Type B pancreatic cell (in vitro differentiated cells): ENCODE data around the gene CACNG5. TPM values are rescaled to one million over a fixed set of nuclear protein-coding genes. Genes with fewer than 3 reads are reported as not detected.

Experiments
- DNase-seq: peaks from one replicate; pipeline ENCODE4 v3.0.0; 2021; ENCODE audit warnings: mixed read lengths; ENCODE audit not compliant: unreplicated experiment; ENCODE audit errors: extremely low spot score
- H3K27ac Mint-ChIP-seq: 2 replicates; pipeline ENCODE4 v1.8.0; 2021; ENCODE audit warnings: mild to moderate bottlenecking, mixed read lengths
- H3K27me3 Mint-ChIP-seq: 2 replicates; pipeline ENCODE4 v1.8.0; 2021; ENCODE audit warnings: mixed read lengths
- H3K36me3 Mint-ChIP-seq: 2 replicates; pipeline ENCODE4 v1.8.0; 2021; ENCODE audit warnings: mixed read lengths
- H3K4me1 Mint-ChIP-seq: one replicate; pipeline ENCODE4 v1.8.0; 2021; ENCODE audit warnings: mixed read lengths; ENCODE audit not compliant: unreplicated experiment
- H3K4me3 Mint-ChIP-seq: 2 replicates; pipeline ENCODE4 v1.8.0; 2021; ENCODE audit warnings: mild to moderate bottlenecking, mixed read lengths
- H3K9me3 Mint-ChIP-seq: 2 replicates; pipeline ENCODE4 v1.8.0; 2021; ENCODE audit warnings: mixed read lengths
- total RNA-seq: library from RNA; stranded (reverse); gene quantifications from 2 replicates; pipeline ENCODE4 v1.2.1, GENCODE V29; 2021; ENCODE audit warnings: low replicate concordance
- TF ChIP-seq, protein P1 (sequence below): fragments of 200-600 bp; sonication (generic); conservative IDR thresholded peaks from 2 replicates; pipeline ENCODE4 v1.5.0; 2021; ENCODE audit warnings: antibody characterized with exemption, mild to moderate bottlenecking

Gene CACNG5
- total RNA-seq, 1 donor from 2014 or later = 0.68 TPM

DNA sequence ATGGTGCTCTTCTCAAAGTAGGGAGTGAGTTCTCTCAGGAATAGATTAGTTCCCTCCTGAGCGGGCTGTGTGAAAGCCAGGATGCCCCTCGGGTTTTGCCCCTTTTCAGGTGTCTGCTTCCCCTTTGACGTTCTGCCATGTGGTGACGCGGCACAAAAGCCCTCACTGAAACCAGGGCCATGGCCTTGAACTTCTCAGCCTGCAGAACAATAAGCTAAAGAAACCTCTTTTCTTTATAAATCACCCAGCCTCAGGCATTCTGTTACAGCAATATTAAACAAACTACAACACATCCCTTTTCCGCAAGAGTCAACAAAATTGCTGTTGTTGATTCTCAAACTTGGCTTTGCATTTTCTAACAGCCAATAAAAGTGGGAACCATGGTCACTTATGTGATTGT is 15.5 kb upstream of the CACNG5 start:
- H3K27ac Mint-ChIP-seq = no peak overlapping the region
- TF ChIP-seq, protein P1, sequence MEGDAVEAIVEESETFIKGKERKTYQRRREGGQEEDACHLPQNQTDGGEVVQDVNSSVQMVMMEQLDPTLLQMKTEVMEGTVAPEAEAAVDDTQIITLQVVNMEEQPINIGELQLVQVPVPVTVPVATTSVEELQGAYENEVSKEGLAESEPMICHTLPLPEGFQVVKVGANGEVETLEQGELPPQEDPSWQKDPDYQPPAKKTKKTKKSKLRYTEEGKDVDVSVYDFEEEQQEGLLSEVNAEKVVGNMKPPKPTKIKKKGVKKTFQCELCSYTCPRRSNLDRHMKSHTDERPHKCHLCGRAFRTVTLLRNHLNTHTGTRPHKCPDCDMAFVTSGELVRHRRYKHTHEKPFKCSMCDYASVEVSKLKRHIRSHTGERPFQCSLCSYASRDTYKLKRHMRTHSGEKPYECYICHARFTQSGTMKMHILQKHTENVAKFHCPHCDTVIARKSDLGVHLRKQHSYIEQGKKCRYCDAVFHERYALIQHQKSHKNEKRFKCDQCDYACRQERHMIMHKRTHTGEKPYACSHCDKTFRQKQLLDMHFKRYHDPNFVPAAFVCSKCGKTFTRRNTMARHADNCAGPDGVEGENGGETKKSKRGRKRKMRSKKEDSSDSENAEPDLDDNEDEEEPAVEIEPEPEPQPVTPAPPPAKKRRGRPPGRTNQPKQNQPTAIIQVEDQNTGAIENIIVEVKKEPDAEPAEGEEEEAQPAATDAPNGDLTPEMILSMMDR = no peak
- H3K4me3 Mint-ChIP-seq = no peak overlapping the region
- no peak for DNase-seq
- H3K36me3 Mint-ChIP-seq = peaks cover 4% of the 10 kb centered on the region
- peaks cover 5% of the 10 kb centered on the region for H3K9me3 Mint-ChIP-seq
- H3K27me3 Mint-ChIP-seq = no peaks in the 10 kb centered on the region
- H3K4me1 Mint-ChIP-seq = no peaks in the 10 kb centered on the region

DNA sequence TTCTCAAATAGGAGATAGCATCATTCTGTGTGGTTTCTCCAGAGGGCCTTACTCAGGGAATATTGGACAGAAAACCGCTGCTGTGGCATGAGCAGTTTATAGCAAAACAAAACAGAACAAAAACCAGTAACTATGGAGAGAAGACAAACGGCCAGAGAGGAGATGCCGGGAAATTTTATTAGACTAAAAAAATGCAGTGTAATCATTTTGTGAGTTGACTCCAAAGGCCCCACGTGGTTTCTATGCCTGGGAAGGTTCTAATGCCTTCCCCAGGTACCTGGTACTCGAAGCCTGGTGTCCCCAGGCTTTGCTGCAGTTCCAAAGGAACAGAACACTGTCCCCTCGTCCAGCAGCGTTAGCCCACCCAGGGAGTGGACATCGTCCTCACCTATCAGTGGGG is 12.9 kb upstream of the CACNG5 start:
- Mint-ChIP-seq H3K36me3 (peaks cover 4% of the 10 kb centered on the region), H3K27me3 (peaks cover 7% of the 10 kb centered on the region), H3K4me3 (no peak overlapping the region), H3K27ac (no peak overlapping the region), H3K4me1 (no peaks in the 10 kb centered on the region), H3K9me3 (peaks cover 5% of the 10 kb centered on the region)
- DNase-seq = no peak
- TF ChIP-seq, protein P1 = no peak

DNA sequence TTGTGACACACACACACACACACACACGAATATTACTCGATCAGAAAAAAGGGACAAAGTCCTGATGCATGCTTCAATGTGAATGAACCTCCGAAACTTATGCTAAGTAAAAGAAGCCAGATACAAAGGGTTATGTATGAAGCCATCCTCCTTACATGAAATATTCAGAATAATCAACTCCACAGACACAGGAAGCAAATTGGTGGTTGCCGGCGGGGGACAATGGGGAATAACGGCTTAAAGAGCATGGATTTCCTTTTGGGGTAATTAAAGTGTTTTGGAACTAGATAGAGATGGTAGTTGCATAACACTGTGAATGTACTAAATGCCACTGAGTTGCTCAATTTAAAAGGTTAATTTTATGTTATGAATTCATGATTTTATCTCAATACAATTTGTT is 8.1 kb upstream of the CACNG5 start:
- no peak for DNase-seq
- Mint-ChIP-seq H3K27me3 (peaks cover 30% of the 10 kb centered on the region), H3K9me3 (no peaks in the 10 kb centered on the region), H3K4me3 (no peak overlapping the region), H3K4me1 (peaks cover 6% of the 10 kb centered on the region), H3K27ac (no peak overlapping the region), H3K36me3 (no peaks in the 10 kb centered on the region)
- TF ChIP-seq, protein P1 = no peak

DNA sequence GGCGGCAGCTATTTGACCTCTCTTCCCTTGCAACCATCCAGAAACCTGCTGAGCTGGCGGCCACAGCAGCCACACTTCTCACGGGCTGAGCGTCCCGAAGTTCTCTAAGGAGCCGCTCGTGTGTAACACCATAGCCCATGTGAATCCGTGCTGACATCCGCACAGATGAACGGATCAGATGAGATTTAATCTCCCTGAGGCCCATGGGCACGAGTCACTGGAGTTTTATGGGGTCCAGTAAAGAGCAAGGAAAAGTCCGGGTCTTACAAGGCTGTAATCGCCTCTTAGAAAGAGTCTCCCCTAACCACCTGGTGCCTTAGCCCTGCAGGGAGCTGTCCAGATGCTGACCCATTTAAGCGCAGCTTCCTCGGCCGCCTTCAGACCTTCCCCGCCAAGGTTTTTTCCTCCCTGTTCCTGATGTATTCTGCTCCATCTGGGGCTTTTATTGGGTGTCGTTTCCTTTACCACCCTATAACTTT is 5.5 kb upstream of the CACNG5 start:
- no peak for DNase-seq
- TF ChIP-seq, protein P1 = no peak
- no peaks in the 10 kb centered on the region for H3K9me3 Mint-ChIP-seq
- peaks cover 54% of the 10 kb centered on the region for H3K27me3 Mint-ChIP-seq
- no peaks in the 10 kb centered on the region for H3K36me3 Mint-ChIP-seq
- peak overlapping the region; percentile 33 for H3K4me3 Mint-ChIP-seq
- H3K4me1 Mint-ChIP-seq = peaks cover 6% of the 10 kb centered on the region
- no peak overlapping the region for H3K27ac Mint-ChIP-seq

DNA sequence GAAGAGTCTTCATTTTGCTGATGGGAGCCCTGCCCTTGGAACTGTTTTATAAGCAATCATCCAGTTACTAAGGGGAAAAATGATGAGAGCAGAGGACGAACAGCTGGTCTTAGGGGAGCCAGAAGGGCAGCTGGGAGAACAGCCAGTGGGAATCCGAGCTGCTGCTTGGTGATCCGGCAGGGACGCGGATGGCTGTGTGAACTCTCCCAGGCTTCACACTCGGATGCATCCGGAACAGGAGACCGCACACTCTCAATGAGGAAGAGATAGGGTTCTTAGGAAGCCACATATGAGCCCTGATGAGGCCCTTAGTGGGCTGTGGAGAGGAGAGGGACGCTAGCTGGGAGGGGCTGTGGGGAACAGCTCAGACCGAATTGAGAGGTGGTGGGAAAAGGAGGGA is 5.0 kb upstream of the CACNG5 start:
- no peaks in the 10 kb centered on the region for H3K36me3 Mint-ChIP-seq
- no peak overlapping the region for H3K4me3 Mint-ChIP-seq
- TF ChIP-seq, protein P1 = no peak
- DNase-seq = no peak
- H3K27me3 Mint-ChIP-seq = peaks cover 53% of the 10 kb centered on the region
- H3K4me1 Mint-ChIP-seq = peaks cover 6% of the 10 kb centered on the region
- no peak overlapping the region for H3K27ac Mint-ChIP-seq
- H3K9me3 Mint-ChIP-seq = no peaks in the 10 kb centered on the region

DNA sequence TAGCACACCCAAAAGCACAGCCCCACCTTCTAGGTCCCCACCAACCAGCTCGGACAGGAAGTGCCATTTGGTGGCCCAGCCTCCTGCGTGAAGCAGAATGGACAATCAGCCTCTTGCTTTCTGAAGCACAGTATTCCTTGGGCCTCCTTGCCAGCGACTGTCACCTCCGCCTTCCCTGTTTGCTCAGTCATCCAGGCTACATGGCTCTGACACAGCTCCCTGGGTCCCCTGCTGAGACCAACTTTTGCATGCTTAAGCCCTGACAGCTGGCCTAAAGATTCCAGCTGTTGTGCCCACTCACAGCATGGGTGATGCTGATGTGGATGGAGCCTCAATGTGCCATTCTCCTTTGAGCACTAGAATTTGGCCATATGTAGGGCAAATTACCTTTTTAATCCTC is 4.5 kb upstream of the CACNG5 start:
- TF ChIP-seq, protein P1 = no peak
- Mint-ChIP-seq H3K36me3 (no peaks in the 10 kb centered on the region), H3K9me3 (no peaks in the 10 kb centered on the region), H3K4me1 (peaks cover 6% of the 10 kb centered on the region), H3K27me3 (peaks cover 56% of the 10 kb centered on the region), H3K4me3 (no peak overlapping the region), H3K27ac (no peak overlapping the region)
- no peak for DNase-seq
